Liver (tissue), 9 donors: ENCODE data around the gene SEMA3B. TPM values are rescaled to one million over a fixed set of nuclear protein-coding genes. Genes with fewer than 3 reads are reported as not detected.

Experiments used
- DNase-seq: peaks from one replicate; pipeline ENCODE4 v3.0.0-alpha.2; 2017; ENCODE audit warnings: low spot score
- H3K27ac ChIP-seq, 2 donors: one replicate each; pipeline ENCODE4 v1.7.0; 2013; ENCODE audit warnings: inconsistent platforms in 2 of 2, low read length in 2 of 2, control low read depth in 1 of 2, low read depth in 1 of 2, mild to moderate bottlenecking in 1 of 2
- H3K27me3 ChIP-seq, 4 donors: one replicate each; pipeline versions ENCODE4 v1.6.1 to v1.7.0; 2013; ENCODE audit warnings: low read length in 3 of 4, inconsistent platforms in 1 of 4, mild to moderate bottlenecking in 1 of 4, moderate library complexity in 1 of 4; ENCODE audit not compliant: control insufficient read depth in 4 of 4, insufficient read depth in 4 of 4
- H3K36me3 ChIP-seq, 4 donors: one replicate each; pipeline versions ENCODE4 v1.6.1 to v1.7.0; 2013; ENCODE audit warnings: low read length in 3 of 4, mild to moderate bottlenecking in 3 of 4, low read depth in 1 of 4, moderate library complexity in 1 of 4; ENCODE audit not compliant: control insufficient read depth in 4 of 4, insufficient read depth in 3 of 4
- H3K4me1 ChIP-seq, 4 donors: one replicate each; pipeline versions ENCODE4 v1.6.1 to v1.7.0; 2013; ENCODE audit warnings: low read length in 3 of 4, mild to moderate bottlenecking in 3 of 4, moderate library complexity in 1 of 4; ENCODE audit not compliant: control insufficient read depth in 4 of 4, insufficient read depth in 4 of 4
- H3K4me3 ChIP-seq, 3 donors: one replicate each; pipeline versions ENCODE4 v1.6.1 to v1.7.0; 2013; ENCODE audit warnings: low read length in 3 of 3, control low read depth in 1 of 3, low read depth in 1 of 3, mild to moderate bottlenecking in 1 of 3
- H3K9ac ChIP-seq, 2 donors: one replicate each; pipeline ENCODE4 v1.7.0; 2013; ENCODE audit warnings: low read length in 2 of 2, mild to moderate bottlenecking in 2 of 2, moderate library complexity in 2 of 2, control low read depth in 1 of 2, low read depth in 1 of 2
- H3K9me3 ChIP-seq, 4 donors: one replicate each; pipeline versions ENCODE4 v1.6.1 to v1.7.0; 2013; ENCODE audit warnings: low read length in 3 of 4; ENCODE audit not compliant: control insufficient read depth in 4 of 4
- EGR1 ChIP-seq, 2 donors: IDR thresholded peaks; 2 replicates each; pipeline ENCODE4 v1.6.1; 2016 to 2018; ENCODE audit warnings: antibody characterized with exemption in 2 of 2, low read depth in 2 of 2
- FOXA1 ChIP-seq: IDR thresholded peaks from 2 replicates; pipeline ENCODE4 v1.6.1; 2016; ENCODE audit warnings: antibody characterized with exemption
- FOXA2 ChIP-seq: IDR thresholded peaks from 2 replicates; pipeline ENCODE4 v1.6.1; 2016; ENCODE audit warnings: antibody characterized with exemption
- GABPA ChIP-seq, 2 donors: IDR thresholded peaks in 1 of 2; conservative IDR thresholded peaks in 1 of 2; 2 replicates each; pipeline ENCODE4 v1.6.1; 2016; ENCODE audit warnings: antibody characterized with exemption in 2 of 2, mild to moderate bottlenecking in 1 of 2, moderate library complexity in 1 of 2
- HNF4A ChIP-seq, 2 donors: conservative IDR thresholded peaks; 2 replicates each; pipeline ENCODE4 v1.6.1; 2016; ENCODE audit warnings: antibody characterized with exemption in 2 of 2, mild to moderate bottlenecking in 2 of 2
- HNF4G ChIP-seq: IDR thresholded peaks from 2 replicates; pipeline ENCODE4 v1.6.1; 2016; ENCODE audit warnings: antibody characterized with exemption
- JUND ChIP-seq, 2 donors: IDR thresholded peaks; 2 replicates each; pipeline ENCODE4 v1.6.1; 2016; ENCODE audit warnings: antibody characterized with exemption in 2 of 2
- NR2F2 ChIP-seq: IDR thresholded peaks from 2 replicates; pipeline ENCODE4 v1.6.1; 2016; ENCODE audit warnings: antibody characterized with exemption
- RAD21 ChIP-seq, 2 donors: IDR thresholded peaks; 2 replicates each; pipeline ENCODE4 v1.6.1; 2016; ENCODE audit warnings: antibody characterized with exemption in 2 of 2, mild to moderate bottlenecking in 2 of 2
- SP1 ChIP-seq: IDR thresholded peaks from 2 replicates; pipeline ENCODE4 v1.6.1; 2018; ENCODE audit warnings: antibody characterized with exemption, mild to moderate bottlenecking
- TAF1 ChIP-seq: conservative IDR thresholded peaks from 2 replicates; pipeline ENCODE4 v1.6.1; 2016; ENCODE audit warnings: antibody characterized with exemption, mild to moderate bottlenecking
- YY1 ChIP-seq: IDR thresholded peaks from 2 replicates; pipeline ENCODE4 v1.6.1; 2016; ENCODE audit warnings: antibody characterized with exemption, mild to moderate bottlenecking
- WGBS: extraction: QIAGEN DNeasy Blood & Tissue Kit; methylation state at CpG from one replicate; pipeline ENCODE4 v1.1.7; 2013; 5-methylcytosine and 5-hydroxymethylcytosine counted together
- polyA plus RNA-seq, 2 donors: library from polyadenylated mRNA; stranded (reverse) in 1 of 2; unstranded in 1 of 2; fragments of 200-250 nt in 1 of 2; fragments of >200 nt in 1 of 2; fragmentation: Nextera tagmentation in 1 of 2; extraction: Ambion mirVana in 1 of 2; gene quantifications; one replicate each; pipeline versions ENCODE4 v1.2.1 to v1.2.3, GENCODE V29; 2013 to 2015
- total RNA-seq, 2 donors: library from RNA; depleted of rRNA; stranded (reverse); fragments of >200 nt; gene quantifications; one replicate each; pipeline ENCODE4 v1.2.3, GENCODE V29; 2014
- TF ChIP-seq, protein P1 (sequence below): IDR thresholded peaks from 2 replicates; pipeline ENCODE4 v1.6.1; 2016; ENCODE audit warnings: antibody characterized with exemption, mild to moderate bottlenecking
- TF ChIP-seq, protein P2 (sequence below): IDR thresholded peaks from 2 replicates; pipeline ENCODE4 v1.6.1; 2016; ENCODE audit warnings: antibody characterized with exemption
- TF ChIP-seq, protein P3 (sequence below): IDR thresholded peaks from 2 replicates; pipeline ENCODE4 v1.6.1; 2016; ENCODE audit warnings: antibody characterized with exemption
- TF ChIP-seq, protein P4 (sequence below): IDR thresholded peaks from 2 replicates; pipeline ENCODE4 v1.6.1; 2016; ENCODE audit warnings: antibody characterized with exemption
- TF ChIP-seq, protein P5 (sequence below): fragments of 150-350 bp; IDR thresholded peaks from 2 replicates; pipeline ENCODE4 v1.5.1; 2017; ENCODE audit warnings: improper control_type of control experiment, low read depth, low read length; ENCODE audit not compliant: missing input control
- donor health status: healthy.
- donor health status: healthy.
- donor health status: healthy.
- donor health status: healthy.
- donor health status: healthy.

Gene SEMA3B
- total and polyA plus RNA-seq, 4 donors = 0.40 to 1.5 (median 0.93) TPM

DNA sequence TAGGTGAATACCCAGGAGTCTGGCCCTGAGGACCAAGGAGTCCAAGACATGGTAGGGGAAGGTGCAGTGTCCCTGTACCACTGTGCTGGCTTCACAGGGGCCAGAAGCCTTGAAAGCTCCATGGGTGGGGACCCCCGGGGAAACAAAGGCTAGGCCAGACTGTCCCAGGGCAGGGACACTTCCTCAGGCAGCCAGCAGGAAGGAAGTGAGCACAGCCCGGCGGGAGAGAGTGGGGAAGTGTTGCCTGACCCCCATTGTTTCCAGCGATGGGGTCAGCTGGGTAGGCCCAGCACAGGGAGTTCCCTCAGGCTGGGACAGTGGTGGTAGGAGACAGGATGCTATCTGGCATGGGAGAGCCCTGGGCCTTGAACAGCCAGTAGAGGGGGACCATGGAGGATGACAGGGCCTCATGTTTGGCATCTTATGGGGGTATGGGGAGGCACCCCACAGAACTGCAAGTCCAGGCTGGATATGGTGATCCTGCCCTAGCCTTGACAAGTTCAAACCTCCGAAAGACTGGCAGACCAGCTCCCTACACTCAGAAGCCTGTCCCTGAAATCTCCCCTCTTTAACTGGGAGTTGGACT, 54.8 kb downstream of the SEMA3B start:
- no peak overlapping the region for H3K4me3 ChIP-seq
- DNase-seq = no peak

DNA sequence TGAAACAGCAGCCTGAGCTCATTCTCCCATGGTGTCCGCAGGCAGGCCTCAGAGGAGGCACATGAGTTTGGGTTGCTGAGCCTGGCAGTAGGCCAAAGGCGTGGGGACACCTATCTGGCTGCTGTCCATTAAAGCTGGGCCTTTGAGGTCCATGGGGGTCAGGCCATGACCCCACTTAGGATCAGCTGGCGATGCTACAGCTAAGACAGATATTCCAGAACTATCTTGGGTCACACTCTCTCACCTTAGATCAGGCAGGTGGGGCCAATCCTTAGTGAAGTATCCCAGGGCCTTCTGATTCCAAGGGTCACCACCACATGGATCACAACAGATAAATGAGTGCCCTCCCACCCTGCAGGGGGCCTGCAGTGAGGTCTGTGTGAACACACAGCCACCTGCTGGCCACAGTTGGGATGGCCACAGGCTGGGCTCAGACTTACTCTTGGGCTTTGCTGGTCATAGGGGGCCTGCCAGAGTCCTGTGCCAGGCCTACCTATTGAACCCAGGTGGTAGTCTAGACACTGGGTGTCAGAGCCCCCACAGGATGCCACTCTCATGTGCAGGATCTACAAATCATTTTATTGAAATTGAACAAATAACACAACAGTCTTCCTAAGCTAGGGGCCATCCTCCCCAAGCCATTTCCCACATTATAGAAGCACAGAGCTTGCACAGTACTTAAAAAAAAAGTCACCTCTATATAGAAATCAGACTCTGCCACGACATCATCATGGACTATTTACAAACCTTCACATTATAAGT, 55.6 kb downstream of the SEMA3B start:
- H3K36me3 ChIP-seq = peaks cover 0 to 7% (median 2%) of the 10 kb centered on the region in 4 donors
- DNase-seq = peak; percentile 82
- peaks cover 13 to 75% (median 56%) of the 10 kb centered on the region in 4 donors for H3K4me1 ChIP-seq
- no peaks in the 10 kb centered on the region for H3K27me3 ChIP-seq
- H3K9ac ChIP-seq = peak overlapping the region in 1 of 2 donors; percentile 11
- H3K4me3 ChIP-seq = no peak overlapping the region
- H3K27ac ChIP-seq = peak overlapping the region; percentile 98 to 99
- 28% methylated on average over 4 of the region's 4 CpGs for WGBS
- no peaks in the 10 kb centered on the region for H3K9me3 ChIP-seq
- TF ChIP-seq RAD21 (IDR thresholded peaks at IDR 0.05) = peak; percentile 83 to 92
- TF ChIP-seq, protein P1, sequence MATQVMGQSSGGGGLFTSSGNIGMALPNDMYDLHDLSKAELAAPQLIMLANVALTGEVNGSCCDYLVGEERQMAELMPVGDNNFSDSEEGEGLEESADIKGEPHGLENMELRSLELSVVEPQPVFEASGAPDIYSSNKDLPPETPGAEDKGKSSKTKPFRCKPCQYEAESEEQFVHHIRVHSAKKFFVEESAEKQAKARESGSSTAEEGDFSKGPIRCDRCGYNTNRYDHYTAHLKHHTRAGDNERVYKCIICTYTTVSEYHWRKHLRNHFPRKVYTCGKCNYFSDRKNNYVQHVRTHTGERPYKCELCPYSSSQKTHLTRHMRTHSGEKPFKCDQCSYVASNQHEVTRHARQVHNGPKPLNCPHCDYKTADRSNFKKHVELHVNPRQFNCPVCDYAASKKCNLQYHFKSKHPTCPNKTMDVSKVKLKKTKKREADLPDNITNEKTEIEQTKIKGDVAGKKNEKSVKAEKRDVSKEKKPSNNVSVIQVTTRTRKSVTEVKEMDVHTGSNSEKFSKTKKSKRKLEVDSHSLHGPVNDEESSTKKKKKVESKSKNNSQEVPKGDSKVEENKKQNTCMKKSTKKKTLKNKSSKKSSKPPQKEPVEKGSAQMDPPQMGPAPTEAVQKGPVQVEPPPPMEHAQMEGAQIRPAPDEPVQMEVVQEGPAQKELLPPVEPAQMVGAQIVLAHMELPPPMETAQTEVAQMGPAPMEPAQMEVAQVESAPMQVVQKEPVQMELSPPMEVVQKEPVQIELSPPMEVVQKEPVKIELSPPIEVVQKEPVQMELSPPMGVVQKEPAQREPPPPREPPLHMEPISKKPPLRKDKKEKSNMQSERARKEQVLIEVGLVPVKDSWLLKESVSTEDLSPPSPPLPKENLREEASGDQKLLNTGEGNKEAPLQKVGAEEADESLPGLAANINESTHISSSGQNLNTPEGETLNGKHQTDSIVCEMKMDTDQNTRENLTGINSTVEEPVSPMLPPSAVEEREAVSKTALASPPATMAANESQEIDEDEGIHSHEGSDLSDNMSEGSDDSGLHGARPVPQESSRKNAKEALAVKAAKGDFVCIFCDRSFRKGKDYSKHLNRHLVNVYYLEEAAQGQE = no peak
- no peak for TF ChIP-seq FOXA1
- no peak for TF ChIP-seq YY1
- no peak for TF ChIP-seq FOXA2
- no peak for TF ChIP-seq TAF1
- TF ChIP-seq SP1 = peak; percentile 51
- TF ChIP-seq HNF4A (conservative IDR thresholded peaks at IDR 0.05) = peak; percentile 35 to 57
- TF ChIP-seq, protein P2, sequence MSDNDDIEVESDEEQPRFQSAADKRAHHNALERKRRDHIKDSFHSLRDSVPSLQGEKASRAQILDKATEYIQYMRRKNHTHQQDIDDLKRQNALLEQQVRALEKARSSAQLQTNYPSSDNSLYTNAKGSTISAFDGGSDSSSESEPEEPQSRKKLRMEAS = no peak
- no peak for TF ChIP-seq HNF4G
- TF ChIP-seq GABPA (IDR thresholded peaks at IDR 0.05 in 1 of 2, conservative IDR thresholded peaks at IDR 0.05 in 1 of 2) = no peak
- peak; percentile 84 for TF ChIP-seq NR2F2
- TF ChIP-seq, protein P3, sequence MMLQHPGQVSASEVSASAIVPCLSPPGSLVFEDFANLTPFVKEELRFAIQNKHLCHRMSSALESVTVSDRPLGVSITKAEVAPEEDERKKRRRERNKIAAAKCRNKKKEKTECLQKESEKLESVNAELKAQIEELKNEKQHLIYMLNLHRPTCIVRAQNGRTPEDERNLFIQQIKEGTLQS = no peak
- TF ChIP-seq, protein P4, sequence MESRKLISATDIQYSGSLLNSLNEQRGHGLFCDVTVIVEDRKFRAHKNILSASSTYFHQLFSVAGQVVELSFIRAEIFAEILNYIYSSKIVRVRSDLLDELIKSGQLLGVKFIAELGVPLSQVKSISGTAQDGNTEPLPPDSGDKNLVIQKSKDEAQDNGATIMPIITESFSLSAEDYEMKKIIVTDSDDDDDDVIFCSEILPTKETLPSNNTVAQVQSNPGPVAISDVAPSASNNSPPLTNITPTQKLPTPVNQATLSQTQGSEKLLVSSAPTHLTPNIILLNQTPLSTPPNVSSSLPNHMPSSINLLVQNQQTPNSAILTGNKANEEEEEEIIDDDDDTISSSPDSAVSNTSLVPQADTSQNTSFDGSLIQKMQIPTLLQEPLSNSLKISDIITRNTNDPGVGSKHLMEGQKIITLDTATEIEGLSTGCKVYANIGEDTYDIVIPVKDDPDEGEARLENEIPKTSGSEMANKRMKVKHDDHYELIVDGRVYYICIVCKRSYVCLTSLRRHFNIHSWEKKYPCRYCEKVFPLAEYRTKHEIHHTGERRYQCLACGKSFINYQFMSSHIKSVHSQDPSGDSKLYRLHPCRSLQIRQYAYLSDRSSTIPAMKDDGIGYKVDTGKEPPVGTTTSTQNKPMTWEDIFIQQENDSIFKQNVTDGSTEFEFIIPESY = no peak

More for the DNA sequence above, 54.8 kb downstream of the SEMA3B start:
- WGBS = 66% methylated on average over 5 of the region's 5 CpGs
- H3K9ac ChIP-seq = peak overlapping the region in 1 of 2 donors; percentile 4
- H3K36me3 ChIP-seq = peaks cover 0 to 4% (median 2%) of the 10 kb centered on the region in 4 donors
- no peaks in the 10 kb centered on the region for H3K27me3 ChIP-seq
- no peaks in the 10 kb centered on the region for H3K9me3 ChIP-seq
- H3K4me1 ChIP-seq = peaks cover 14 to 81% (median 62%) of the 10 kb centered on the region in 4 donors
- TF ChIP-seq, protein P5, sequence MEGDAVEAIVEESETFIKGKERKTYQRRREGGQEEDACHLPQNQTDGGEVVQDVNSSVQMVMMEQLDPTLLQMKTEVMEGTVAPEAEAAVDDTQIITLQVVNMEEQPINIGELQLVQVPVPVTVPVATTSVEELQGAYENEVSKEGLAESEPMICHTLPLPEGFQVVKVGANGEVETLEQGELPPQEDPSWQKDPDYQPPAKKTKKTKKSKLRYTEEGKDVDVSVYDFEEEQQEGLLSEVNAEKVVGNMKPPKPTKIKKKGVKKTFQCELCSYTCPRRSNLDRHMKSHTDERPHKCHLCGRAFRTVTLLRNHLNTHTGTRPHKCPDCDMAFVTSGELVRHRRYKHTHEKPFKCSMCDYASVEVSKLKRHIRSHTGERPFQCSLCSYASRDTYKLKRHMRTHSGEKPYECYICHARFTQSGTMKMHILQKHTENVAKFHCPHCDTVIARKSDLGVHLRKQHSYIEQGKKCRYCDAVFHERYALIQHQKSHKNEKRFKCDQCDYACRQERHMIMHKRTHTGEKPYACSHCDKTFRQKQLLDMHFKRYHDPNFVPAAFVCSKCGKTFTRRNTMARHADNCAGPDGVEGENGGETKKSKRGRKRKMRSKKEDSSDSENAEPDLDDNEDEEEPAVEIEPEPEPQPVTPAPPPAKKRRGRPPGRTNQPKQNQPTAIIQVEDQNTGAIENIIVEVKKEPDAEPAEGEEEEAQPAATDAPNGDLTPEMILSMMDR = peak; percentile 10
- TF ChIP-seq FOXA2 (no peak), EGR1 (IDR thresholded peaks at IDR 0.05; ENCODE audit: low read depth in 2 of 2) (peak in 1 of 2 donors; percentile 43), NR2F2 (peak; percentile 98), RAD21 (IDR thresholded peaks at IDR 0.05) (no peak), GABPA (IDR thresholded peaks at IDR 0.05 in 1 of 2, conservative IDR thresholded peaks at IDR 0.05 in 1 of 2) (peak in 1 of 2 donors; percentile 25), JUND (IDR thresholded peaks at IDR 0.05) (no peak)
- TF ChIP-seq, protein P4 = no peak
- TF ChIP-seq, protein P2 = peak; percentile 77
- peak overlapping the region; percentile 98 to 99 for H3K27ac ChIP-seq
